Measurements from ENCODE around the gene KDM4C.

The KDM4C gene

GRCh38 chr9:6904371-6904770 lies 146.6 kb downstream of the KDM4C start:
- H3K27ac ChIP-seq (ENCODE audit: low read depth, low read length), result no peak overlapping the region
- H3K9ac ChIP-seq (ENCODE audit: low read length in 5 of 5), result no peak overlapping the region
- H3K4me3 ChIP-seq (ENCODE audit: low read depth in 1 of 5, low read length in 5 of 5), result no peak overlapping the region
- no peaks in the 10 kb centered on the region for H3K27me3 ChIP-seq (ENCODE audit: control insufficient read depth in 5 of 5, insufficient read depth in 4 of 5, low read length in 5 of 5)
- no peaks in the 10 kb centered on the region for H3K9me3 ChIP-seq (ENCODE audit: control insufficient read depth in 5 of 5, low read length in 5 of 5)
- peaks cover 0 to 8% (median 3%) of the 10 kb centered on the region in 5 donors for H3K4me1 ChIP-seq (ENCODE audit: control insufficient read depth in 5 of 5, insufficient read depth in 5 of 5, low read length in 5 of 5)
- H3K36me3 ChIP-seq (ENCODE audit: control insufficient read depth in 5 of 5, insufficient read depth in 5 of 5, low read length in 5 of 5), result peaks cover 0 to 7% (median 0%) of the 10 kb centered on the region in 5 donors

GRCh38 chr9:6905850-6906375 lies 148.1 kb downstream of the KDM4C start:
- Histone ChIP-seq H3K9me3 (ENCODE audit: control insufficient read depth in 5 of 5, low read length in 5 of 5) (no peaks in the 10 kb centered on the region), H3K4me3 (ENCODE audit: low read depth in 1 of 5, low read length in 5 of 5) (no peak overlapping the region), H3K36me3 (ENCODE audit: control insufficient read depth in 5 of 5, insufficient read depth in 5 of 5, low read length in 5 of 5) (peaks cover 0 to 7% (median 0%) of the 10 kb centered on the region in 5 donors), H3K27me3 (ENCODE audit: control insufficient read depth in 5 of 5, insufficient read depth in 4 of 5, low read length in 5 of 5) (no peaks in the 10 kb centered on the region), H3K4me1 (ENCODE audit: control insufficient read depth in 5 of 5, insufficient read depth in 5 of 5, low read length in 5 of 5) (peaks cover 0 to 8% (median 3%) of the 10 kb centered on the region in 5 donors), H3K27ac (ENCODE audit: low read depth, low read length) (no peak overlapping the region), H3K9ac (ENCODE audit: low read length in 5 of 5) (no peak overlapping the region)

- Histone ChIP-seq H3K36me3 (ENCODE audit: control insufficient read depth in 5 of 5, insufficient read depth in 5 of 5, low read length in 5 of 5) (peaks cover 0 to 7% (median 0%) of the 10 kb centered on the region in 5 donors), H3K4me3 (ENCODE audit: low read depth in 1 of 5, low read length in 5 of 5) (no peak overlapping the region), H3K27me3 (ENCODE audit: control insufficient read depth in 5 of 5, insufficient read depth in 4 of 5, low read length in 5 of 5) (no peaks in the 10 kb centered on the region), H3K9me3 (ENCODE audit: control insufficient read depth in 5 of 5, low read length in 5 of 5) (no peaks in the 10 kb centered on the region), H3K4me1 (ENCODE audit: control insufficient read depth in 5 of 5, insufficient read depth in 5 of 5, low read length in 5 of 5) (peaks cover 0 to 8% (median 3%) of the 10 kb centered on the region in 5 donors), H3K9ac (ENCODE audit: low read length in 5 of 5) (no peak overlapping the region), H3K27ac (ENCODE audit: low read depth, low read length) (no peak overlapping the region)
These were observed 150.1 kb downstream of the KDM4C start for GRCh38 chr9:6907772-6908381.

GRCh38 chr9:6909181-6909580 lies 151.4 kb downstream of the KDM4C start:
- Histone ChIP-seq H3K27me3 (ENCODE audit: control insufficient read depth in 5 of 5, insufficient read depth in 4 of 5, low read length in 5 of 5) (no peaks in the 10 kb centered on the region), H3K4me3 (ENCODE audit: low read depth in 1 of 5, low read length in 5 of 5) (no peak overlapping the region), H3K4me1 (ENCODE audit: control insufficient read depth in 5 of 5, insufficient read depth in 5 of 5, low read length in 5 of 5) (peaks cover 0 to 4% (median 0%) of the 10 kb centered on the region in 5 donors), H3K36me3 (ENCODE audit: control insufficient read depth in 5 of 5, insufficient read depth in 5 of 5, low read length in 5 of 5) (peaks cover 0 to 7% (median 0%) of the 10 kb centered on the region in 5 donors), H3K9me3 (ENCODE audit: control insufficient read depth in 5 of 5, low read length in 5 of 5) (no peaks in the 10 kb centered on the region), H3K9ac (ENCODE audit: low read length in 5 of 5) (peak overlapping the region in 1 of 5 donors; percentile 26), H3K27ac (ENCODE audit: low read depth, low read length) (no peak overlapping the region)

GRCh38 chr9:6910032-6910431 lies 152.3 kb downstream of the KDM4C start:
- H3K4me3 ChIP-seq (ENCODE audit: low read depth in 1 of 5, low read length in 5 of 5), result no peak overlapping the region
- peak overlapping the region in 1 of 5 donors; percentile 18 for H3K9ac ChIP-seq (ENCODE audit: low read length in 5 of 5)
- no peaks in the 10 kb centered on the region for H3K27me3 ChIP-seq (ENCODE audit: control insufficient read depth in 5 of 5, insufficient read depth in 4 of 5, low read length in 5 of 5)
- H3K36me3 ChIP-seq (ENCODE audit: control insufficient read depth in 5 of 5, insufficient read depth in 5 of 5, low read length in 5 of 5), result peaks cover 0 to 7% (median 0%) of the 10 kb centered on the region in 5 donors
- no peaks in the 10 kb centered on the region for H3K9me3 ChIP-seq (ENCODE audit: control insufficient read depth in 5 of 5, low read length in 5 of 5)
- H3K4me1 ChIP-seq (ENCODE audit: control insufficient read depth in 5 of 5, insufficient read depth in 5 of 5, low read length in 5 of 5), result peaks cover 0 to 4% (median 0%) of the 10 kb centered on the region in 5 donors
- no peak overlapping the region for H3K27ac ChIP-seq (ENCODE audit: low read depth, low read length)

GRCh38 chr9:6910497-6910896 lies 152.7 kb downstream of the KDM4C start:
- Histone ChIP-seq H3K27me3 (ENCODE audit: control insufficient read depth in 5 of 5, insufficient read depth in 4 of 5, low read length in 5 of 5) (no peaks in the 10 kb centered on the region), H3K36me3 (ENCODE audit: control insufficient read depth in 5 of 5, insufficient read depth in 5 of 5, low read length in 5 of 5) (peaks cover 0 to 7% (median 0%) of the 10 kb centered on the region in 5 donors), H3K27ac (ENCODE audit: low read depth, low read length) (no peak overlapping the region), H3K4me1 (ENCODE audit: control insufficient read depth in 5 of 5, insufficient read depth in 5 of 5, low read length in 5 of 5) (peaks cover 0 to 4% (median 0%) of the 10 kb centered on the region in 5 donors), H3K4me3 (ENCODE audit: low read depth in 1 of 5, low read length in 5 of 5) (no peak overlapping the region), H3K9me3 (ENCODE audit: control insufficient read depth in 5 of 5, low read length in 5 of 5) (no peaks in the 10 kb centered on the region), H3K9ac (ENCODE audit: low read length in 5 of 5) (peak overlapping the region in 1 of 5 donors; percentile 18)

- Histone ChIP-seq H3K27ac (ENCODE audit: low read depth, low read length) (no peak overlapping the region), H3K9ac (ENCODE audit: low read length in 5 of 5) (no peak overlapping the region), H3K9me3 (ENCODE audit: control insufficient read depth in 5 of 5, low read length in 5 of 5) (no peaks in the 10 kb centered on the region), H3K27me3 (ENCODE audit: control insufficient read depth in 5 of 5, insufficient read depth in 4 of 5, low read length in 5 of 5) (no peaks in the 10 kb centered on the region), H3K36me3 (ENCODE audit: control insufficient read depth in 5 of 5, insufficient read depth in 5 of 5, low read length in 5 of 5) (no peaks in the 10 kb centered on the region), H3K4me1 (ENCODE audit: control insufficient read depth in 5 of 5, insufficient read depth in 5 of 5, low read length in 5 of 5) (peaks cover 0 to 4% (median 0%) of the 10 kb centered on the region in 5 donors), H3K4me3 (ENCODE audit: low read depth in 1 of 5, low read length in 5 of 5) (no peak overlapping the region)
These were observed 154.3 kb downstream of the KDM4C start for GRCh38 chr9:6911901-6912638.

- H3K9me3 ChIP-seq (ENCODE audit: control insufficient read depth in 5 of 5, low read length in 5 of 5), result peaks cover 0 to 4% (median 0%) of the 10 kb centered on the region in 5 donors
- H3K36me3 ChIP-seq (ENCODE audit: control insufficient read depth in 5 of 5, insufficient read depth in 5 of 5, low read length in 5 of 5), result peaks cover 0 to 2% (median 0%) of the 10 kb centered on the region in 5 donors
- H3K4me1 ChIP-seq (ENCODE audit: control insufficient read depth in 5 of 5, insufficient read depth in 5 of 5, low read length in 5 of 5), result peaks cover 0 to 4% (median 0%) of the 10 kb centered on the region in 5 donors
- no peaks in the 10 kb centered on the region for H3K27me3 ChIP-seq (ENCODE audit: control insufficient read depth in 5 of 5, insufficient read depth in 4 of 5, low read length in 5 of 5)
- no peak overlapping the region for H3K9ac ChIP-seq (ENCODE audit: low read length in 5 of 5)
- no peak overlapping the region for H3K4me3 ChIP-seq (ENCODE audit: low read depth in 1 of 5, low read length in 5 of 5)
- H3K27ac ChIP-seq (ENCODE audit: low read depth, low read length), result no peak overlapping the region
These were observed 157.9 kb downstream of the KDM4C start for GRCh38 chr9:6915635-6916034.

GRCh38 chr9:6917162-6917561 lies 159.4 kb downstream of the KDM4C start:
- Histone ChIP-seq H3K9me3 (ENCODE audit: control insufficient read depth in 5 of 5, low read length in 5 of 5) (peaks cover 0 to 4% (median 0%) of the 10 kb centered on the region in 5 donors), H3K4me1 (ENCODE audit: control insufficient read depth in 5 of 5, insufficient read depth in 5 of 5, low read length in 5 of 5) (peaks cover 0 to 4% (median 0%) of the 10 kb centered on the region in 5 donors), H3K36me3 (ENCODE audit: control insufficient read depth in 5 of 5, insufficient read depth in 5 of 5, low read length in 5 of 5) (peaks cover 0 to 4% (median 3%) of the 10 kb centered on the region in 5 donors), H3K9ac (ENCODE audit: low read length in 5 of 5) (no peak overlapping the region), H3K27ac (ENCODE audit: low read depth, low read length) (no peak overlapping the region), H3K4me3 (ENCODE audit: low read depth in 1 of 5, low read length in 5 of 5) (no peak overlapping the region), H3K27me3 (ENCODE audit: control insufficient read depth in 5 of 5, insufficient read depth in 4 of 5, low read length in 5 of 5) (no peaks in the 10 kb centered on the region)

- Histone ChIP-seq H3K4me1 (ENCODE audit: control insufficient read depth in 5 of 5, insufficient read depth in 5 of 5, low read length in 5 of 5) (peaks cover 0 to 6% (median 0%) of the 10 kb centered on the region in 5 donors), H3K27me3 (ENCODE audit: control insufficient read depth in 5 of 5, insufficient read depth in 4 of 5, low read length in 5 of 5) (no peaks in the 10 kb centered on the region), H3K27ac (ENCODE audit: low read depth, low read length) (no peak overlapping the region), H3K4me3 (ENCODE audit: low read depth in 1 of 5, low read length in 5 of 5) (no peak overlapping the region), H3K36me3 (ENCODE audit: control insufficient read depth in 5 of 5, insufficient read depth in 5 of 5, low read length in 5 of 5) (peaks cover 0 to 4% (median 3%) of the 10 kb centered on the region in 5 donors), H3K9ac (ENCODE audit: low read length in 5 of 5) (no peak overlapping the region), H3K9me3 (ENCODE audit: control insufficient read depth in 5 of 5, low read length in 5 of 5) (peaks cover 0 to 4% (median 0%) of the 10 kb centered on the region in 5 donors)
These were observed 162.3 kb downstream of the KDM4C start for GRCh38 chr9:6920041-6920440.
